ENCODE data around the gene FAM3A.

The FAM3A gene

DNA sequence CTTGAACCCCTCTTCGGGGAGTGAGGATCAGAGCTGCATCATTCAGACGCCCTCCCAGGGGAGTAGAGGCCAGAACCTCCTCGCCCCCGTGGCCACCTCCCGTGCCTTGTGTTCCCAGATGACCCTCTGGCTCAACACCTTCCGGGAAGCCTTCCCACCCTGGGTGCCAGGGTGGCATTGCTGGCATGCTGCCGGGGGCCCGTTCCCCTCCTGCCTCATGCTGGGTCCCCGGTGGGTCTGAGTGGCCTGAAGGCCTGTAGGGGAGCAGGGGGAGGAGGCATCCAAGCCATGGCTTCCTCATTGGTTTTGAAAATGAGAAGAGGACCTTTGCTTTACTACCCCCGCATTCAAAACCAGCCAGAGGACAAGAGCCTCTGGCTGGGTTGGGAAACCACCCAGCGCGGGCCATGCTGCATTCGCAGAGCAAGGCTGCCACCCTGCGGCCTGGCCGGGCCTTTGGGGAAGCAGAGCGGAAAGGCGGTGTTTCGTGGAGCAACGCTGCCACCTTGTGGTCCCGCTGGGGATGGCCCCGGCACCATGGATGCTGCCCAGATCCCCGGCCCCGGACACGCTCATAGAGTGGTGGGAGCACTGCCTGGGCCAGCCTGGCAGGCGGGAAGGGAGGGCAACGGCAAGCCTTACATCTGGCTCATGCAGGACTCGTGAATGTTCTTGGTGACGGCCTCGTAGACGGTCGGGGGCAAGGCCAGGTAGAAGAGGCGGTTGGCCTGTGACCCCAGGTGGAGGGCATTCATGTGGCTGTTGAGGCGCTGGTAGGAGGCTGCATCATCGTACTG lies 18.7 kb upstream of the FAM3A start:
- no peak overlapping the region for H3K4me3 ChIP-seq (ENCODE audit: insufficient read depth, low read depth, low read length)
- WGBS, 2 experiments, result 43 to 44% methylated on average over 33 to 34 of the region's 34 CpGs

DNA sequence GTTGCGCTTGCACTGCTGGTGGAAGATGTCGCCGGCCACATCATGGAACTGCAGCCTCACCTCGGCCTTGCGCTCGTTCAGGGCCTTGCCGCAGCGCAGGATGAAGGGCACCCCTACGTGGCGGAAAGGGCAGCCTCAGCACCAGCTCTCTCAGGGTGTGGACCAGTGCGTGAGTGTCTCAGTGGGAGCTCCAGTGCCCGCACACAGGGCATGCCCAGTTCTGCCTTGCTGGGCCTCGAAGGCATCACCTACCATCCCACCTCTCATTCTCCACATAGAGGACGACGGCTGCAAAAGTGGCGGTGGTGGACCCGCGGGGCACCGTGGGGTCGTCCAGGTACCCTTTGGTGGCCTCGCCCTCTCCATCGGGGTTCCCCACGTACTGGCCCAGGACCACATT lies 16.7 kb upstream of the FAM3A start:
- no peak overlapping the region for H3K27ac ChIP-seq (ENCODE audit: insufficient read depth, low read depth, low read length, poor library complexity, severe bottlenecking)
- H3K36me3 ChIP-seq (ENCODE audit: control insufficient read depth, insufficient read depth, low read length), result peaks cover 8% of the 10 kb centered on the region
- 96 to 97% methylated on average over 23 of the region's 23 CpGs for WGBS, 2 experiments
- H3K4me3 ChIP-seq (ENCODE audit: insufficient read depth, low read depth, low read length), result no peak overlapping the region
- H3K9me3 ChIP-seq (ENCODE audit: control insufficient read depth, low read length), result no peaks in the 10 kb centered on the region
- no peaks in the 10 kb centered on the region for H3K27me3 ChIP-seq (ENCODE audit: control insufficient read depth, insufficient read depth, low read length, poor library complexity, severe bottlenecking)
- H3K4me1 ChIP-seq (ENCODE audit: control insufficient read depth, insufficient read depth, low read length), result no peaks in the 10 kb centered on the region

More for the DNA sequence above, 18.7 kb upstream of the FAM3A start:
- no peaks in the 10 kb centered on the region for H3K27me3 ChIP-seq (ENCODE audit: control insufficient read depth, insufficient read depth, low read length, poor library complexity, severe bottlenecking)
- H3K9me3 ChIP-seq (ENCODE audit: control insufficient read depth, low read length), result no peaks in the 10 kb centered on the region
- peaks cover 8% of the 10 kb centered on the region for H3K36me3 ChIP-seq (ENCODE audit: control insufficient read depth, insufficient read depth, low read length)
- H3K27ac ChIP-seq (ENCODE audit: insufficient read depth, low read depth, low read length, poor library complexity, severe bottlenecking), result no peak overlapping the region
- H3K4me1 ChIP-seq (ENCODE audit: control insufficient read depth, insufficient read depth, low read length), result no peaks in the 10 kb centered on the region

- Histone ChIP-seq H3K27ac (ENCODE audit: insufficient read depth, low read depth, low read length, poor library complexity, severe bottlenecking) (no peak overlapping the region), H3K4me3 (ENCODE audit: insufficient read depth, low read depth, low read length) (no peak overlapping the region), H3K36me3 (ENCODE audit: control insufficient read depth, insufficient read depth, low read length) (peaks cover 8% of the 10 kb centered on the region), H3K9me3 (ENCODE audit: control insufficient read depth, low read length) (no peaks in the 10 kb centered on the region), H3K4me1 (ENCODE audit: control insufficient read depth, insufficient read depth, low read length) (no peaks in the 10 kb centered on the region), H3K27me3 (ENCODE audit: control insufficient read depth, insufficient read depth, low read length, poor library complexity, severe bottlenecking) (no peaks in the 10 kb centered on the region)
- 78 to 79% methylated on average over 16 of the region's 16 CpGs for WGBS, 2 experiments
Measured at GRCh38 chrX:154531626-154532025, 15.6 kb upstream of the FAM3A start.

DNA sequence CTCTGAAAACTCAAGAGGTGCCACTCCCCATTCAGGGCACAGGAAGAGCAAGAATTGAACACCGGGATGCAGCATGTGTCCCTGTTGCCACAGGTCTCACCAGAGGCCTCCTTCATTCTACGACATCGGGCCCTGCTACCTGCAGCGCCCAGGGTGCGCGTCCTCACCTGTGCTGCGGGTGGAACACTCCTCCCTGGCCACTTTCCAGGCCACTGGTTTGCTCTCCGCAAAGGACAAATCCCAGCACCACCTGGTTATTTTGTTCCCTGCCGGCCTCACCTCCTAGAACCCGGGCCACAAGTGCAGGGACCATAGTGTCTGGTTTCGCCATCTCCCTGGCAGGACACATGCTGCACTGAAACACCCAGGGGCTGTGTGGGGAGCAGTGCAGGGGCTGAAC lies 14.3 kb upstream of the FAM3A start:
- 92 to 95% methylated on average over 11 of the region's 11 CpGs for WGBS, 2 experiments
- Histone ChIP-seq H3K9me3 (ENCODE audit: control insufficient read depth, low read length) (no peaks in the 10 kb centered on the region), H3K27me3 (ENCODE audit: control insufficient read depth, insufficient read depth, low read length, poor library complexity, severe bottlenecking) (no peaks in the 10 kb centered on the region), H3K27ac (ENCODE audit: insufficient read depth, low read depth, low read length, poor library complexity, severe bottlenecking) (no peak overlapping the region), H3K4me3 (ENCODE audit: insufficient read depth, low read depth, low read length) (no peak overlapping the region), H3K4me1 (ENCODE audit: control insufficient read depth, insufficient read depth, low read length) (no peaks in the 10 kb centered on the region), H3K36me3 (ENCODE audit: control insufficient read depth, insufficient read depth, low read length) (peaks cover 8% of the 10 kb centered on the region)

DNA sequence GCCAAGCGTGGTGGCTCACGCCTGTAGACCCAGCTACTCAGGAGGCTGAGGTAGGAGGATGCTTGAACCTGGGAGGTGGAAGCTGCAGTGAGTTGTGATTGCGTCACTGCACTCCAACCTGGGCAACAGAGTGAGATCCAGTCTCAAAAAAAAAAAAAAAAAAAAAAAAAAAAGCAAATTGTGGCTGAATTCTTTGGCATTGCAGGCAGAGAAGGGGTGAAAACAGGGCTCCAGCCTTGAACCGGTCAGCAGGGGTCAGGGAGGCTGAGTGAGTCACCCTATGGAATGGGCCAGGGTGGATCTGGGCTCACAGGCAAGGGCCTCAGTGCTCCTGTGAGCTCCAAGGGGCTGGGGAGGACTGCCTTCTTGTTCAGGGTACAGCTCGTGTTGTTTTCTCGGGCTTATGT lies 13.2 kb upstream of the FAM3A start:
- Histone ChIP-seq H3K27me3 (ENCODE audit: control insufficient read depth, insufficient read depth, low read length, poor library complexity, severe bottlenecking) (no peaks in the 10 kb centered on the region), H3K4me3 (ENCODE audit: insufficient read depth, low read depth, low read length) (no peak overlapping the region), H3K4me1 (ENCODE audit: control insufficient read depth, insufficient read depth, low read length) (no peaks in the 10 kb centered on the region), H3K9me3 (ENCODE audit: control insufficient read depth, low read length) (no peaks in the 10 kb centered on the region), H3K36me3 (ENCODE audit: control insufficient read depth, insufficient read depth, low read length) (peaks cover 8% of the 10 kb centered on the region), H3K27ac (ENCODE audit: insufficient read depth, low read depth, low read length, poor library complexity, severe bottlenecking) (no peak overlapping the region)
- WGBS, 2 experiments, result 94 to 96% methylated on average over 6 of the region's 6 CpGs

DNA sequence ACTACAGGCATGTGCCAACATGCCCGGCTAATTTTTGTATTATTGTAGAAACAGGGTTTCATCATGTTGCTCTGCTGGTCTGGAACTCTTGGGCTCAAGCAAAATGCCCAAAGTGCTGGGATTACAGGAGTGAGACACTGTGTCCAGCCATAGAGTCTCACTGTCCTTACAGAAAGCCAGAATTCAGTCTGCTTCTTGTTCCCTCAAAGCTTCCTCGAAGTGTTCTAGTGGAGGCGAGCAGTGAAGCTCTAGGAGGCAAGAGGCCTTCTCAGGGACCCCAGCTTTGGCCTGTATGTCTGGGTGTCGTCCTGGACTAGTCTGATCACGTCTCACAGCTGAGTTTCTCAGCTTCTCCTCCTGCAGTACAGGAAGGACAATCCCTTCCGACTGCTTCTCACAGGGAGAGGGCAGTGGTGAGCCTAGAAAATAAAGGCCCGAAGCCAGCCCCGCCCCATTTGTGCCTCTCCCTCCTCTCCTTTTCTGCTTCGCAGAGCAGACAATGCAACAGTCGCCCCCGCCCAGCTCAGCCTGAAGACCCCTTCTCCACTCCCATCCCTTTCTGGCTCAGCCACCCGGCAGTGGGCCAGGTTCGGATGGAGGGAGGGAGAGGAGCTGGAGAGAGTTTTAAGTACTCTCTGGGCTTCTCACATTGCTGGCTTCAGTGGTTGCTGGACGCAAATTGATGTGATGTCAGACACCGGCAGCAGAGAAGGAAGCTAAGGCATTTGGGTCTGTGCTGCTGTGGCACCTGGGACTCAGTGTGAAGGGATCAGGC lies 11.1 kb upstream of the FAM3A start:
- peak overlapping the region; percentile 8 for H3K27ac ChIP-seq (ENCODE audit: insufficient read depth, low read depth, low read length, poor library complexity, severe bottlenecking)
- no peaks in the 10 kb centered on the region for H3K27me3 ChIP-seq (ENCODE audit: control insufficient read depth, insufficient read depth, low read length, poor library complexity, severe bottlenecking)
- no peak overlapping the region for H3K4me3 ChIP-seq (ENCODE audit: insufficient read depth, low read depth, low read length)
- 11 to 14% methylated on average over 11 to 15 of the region's 15 CpGs for WGBS, 2 experiments
- H3K9me3 ChIP-seq (ENCODE audit: control insufficient read depth, low read length), result no peaks in the 10 kb centered on the region
- H3K4me1 ChIP-seq (ENCODE audit: control insufficient read depth, insufficient read depth, low read length), result no peaks in the 10 kb centered on the region
- no peaks in the 10 kb centered on the region for H3K36me3 ChIP-seq (ENCODE audit: control insufficient read depth, insufficient read depth, low read length)

DNA sequence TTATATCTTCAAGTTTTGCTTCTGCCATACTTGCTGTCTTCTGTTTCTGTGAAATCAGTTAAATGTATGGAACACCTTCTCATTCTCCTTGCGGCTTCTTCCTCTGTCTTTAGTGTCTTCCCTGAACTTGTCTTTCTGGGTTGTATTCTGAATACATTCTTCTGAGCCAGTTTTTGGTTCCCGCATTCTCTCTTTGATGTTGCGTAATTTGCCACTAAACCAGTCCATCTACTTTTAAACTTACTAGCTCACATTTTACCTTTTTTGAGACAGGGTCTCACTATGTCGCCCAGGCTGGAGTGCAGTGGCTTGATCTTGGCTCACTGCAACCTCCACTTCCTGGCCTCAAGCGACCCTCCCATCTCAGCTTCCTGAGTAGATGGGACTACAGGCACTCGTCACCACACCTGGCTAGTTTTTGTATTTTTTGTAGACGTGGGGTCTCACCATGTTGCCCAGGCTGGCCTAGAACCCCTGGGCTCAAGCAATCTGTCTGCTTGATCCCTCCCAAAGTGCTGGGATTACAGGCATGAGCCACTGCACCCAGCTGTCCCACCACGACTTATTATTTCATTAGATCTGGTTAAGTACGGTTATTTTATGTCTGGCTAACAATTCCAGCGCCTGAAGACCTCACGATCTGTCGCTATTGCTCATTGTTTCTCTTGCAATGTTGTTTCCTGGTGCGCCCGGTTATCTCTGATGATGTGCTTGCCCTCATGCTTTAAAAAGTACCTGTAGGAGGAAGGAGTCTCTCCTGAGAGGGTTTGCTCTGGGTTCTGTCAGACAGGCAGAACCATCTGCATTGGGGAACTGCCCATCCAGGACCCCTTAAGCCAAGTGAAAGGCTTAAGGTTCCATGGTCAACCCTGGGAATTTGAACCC lies 9.8 kb upstream of the FAM3A start:
- Histone ChIP-seq H3K4me1 (ENCODE audit: control insufficient read depth, insufficient read depth, low read length) (no peaks in the 10 kb centered on the region), H3K9me3 (ENCODE audit: control insufficient read depth, low read length) (no peaks in the 10 kb centered on the region), H3K27me3 (ENCODE audit: control insufficient read depth, insufficient read depth, low read length, poor library complexity, severe bottlenecking) (no peaks in the 10 kb centered on the region), H3K4me3 (ENCODE audit: insufficient read depth, low read depth, low read length) (no peak overlapping the region), H3K36me3 (ENCODE audit: control insufficient read depth, insufficient read depth, low read length) (no peaks in the 10 kb centered on the region), H3K27ac (ENCODE audit: insufficient read depth, low read depth, low read length, poor library complexity, severe bottlenecking) (no peak overlapping the region)
- WGBS, 2 experiments, result 87 to 93% methylated on average over 14 of the region's 14 CpGs

DNA sequence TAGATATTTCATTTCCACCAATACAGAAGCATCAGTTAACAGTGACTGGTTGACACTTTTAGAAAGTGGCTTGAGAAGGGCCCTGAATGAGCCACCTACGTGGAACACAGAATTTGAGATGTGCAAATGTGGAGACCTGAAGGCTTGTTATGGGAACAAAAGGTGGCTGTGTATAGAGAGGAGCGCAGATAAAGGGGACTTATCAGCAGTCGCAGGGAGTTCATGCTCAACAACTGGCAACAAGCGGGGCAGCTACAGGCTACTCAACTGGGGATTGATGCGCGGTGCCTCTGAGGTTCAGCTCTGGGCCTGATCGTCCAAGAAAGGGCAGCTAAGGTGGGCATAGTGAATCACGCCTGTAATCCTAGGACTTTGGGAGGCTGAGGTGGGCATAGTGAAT lies 3.4 kb upstream of the FAM3A start:
- no peaks in the 10 kb centered on the region for H3K27me3 ChIP-seq (ENCODE audit: control insufficient read depth, insufficient read depth, low read length, poor library complexity, severe bottlenecking)
- no peaks in the 10 kb centered on the region for H3K36me3 ChIP-seq (ENCODE audit: control insufficient read depth, insufficient read depth, low read length)
- WGBS, 2 experiments, result 93 to 95% methylated on average over 8 of the region's 8 CpGs
- peaks cover 10% of the 10 kb centered on the region for H3K4me1 ChIP-seq (ENCODE audit: control insufficient read depth, insufficient read depth, low read length)
- no peak overlapping the region for H3K4me3 ChIP-seq (ENCODE audit: insufficient read depth, low read depth, low read length)
- no peaks in the 10 kb centered on the region for H3K9me3 ChIP-seq (ENCODE audit: control insufficient read depth, low read length)
- H3K27ac ChIP-seq (ENCODE audit: insufficient read depth, low read depth, low read length, poor library complexity, severe bottlenecking), result no peak overlapping the region

DNA sequence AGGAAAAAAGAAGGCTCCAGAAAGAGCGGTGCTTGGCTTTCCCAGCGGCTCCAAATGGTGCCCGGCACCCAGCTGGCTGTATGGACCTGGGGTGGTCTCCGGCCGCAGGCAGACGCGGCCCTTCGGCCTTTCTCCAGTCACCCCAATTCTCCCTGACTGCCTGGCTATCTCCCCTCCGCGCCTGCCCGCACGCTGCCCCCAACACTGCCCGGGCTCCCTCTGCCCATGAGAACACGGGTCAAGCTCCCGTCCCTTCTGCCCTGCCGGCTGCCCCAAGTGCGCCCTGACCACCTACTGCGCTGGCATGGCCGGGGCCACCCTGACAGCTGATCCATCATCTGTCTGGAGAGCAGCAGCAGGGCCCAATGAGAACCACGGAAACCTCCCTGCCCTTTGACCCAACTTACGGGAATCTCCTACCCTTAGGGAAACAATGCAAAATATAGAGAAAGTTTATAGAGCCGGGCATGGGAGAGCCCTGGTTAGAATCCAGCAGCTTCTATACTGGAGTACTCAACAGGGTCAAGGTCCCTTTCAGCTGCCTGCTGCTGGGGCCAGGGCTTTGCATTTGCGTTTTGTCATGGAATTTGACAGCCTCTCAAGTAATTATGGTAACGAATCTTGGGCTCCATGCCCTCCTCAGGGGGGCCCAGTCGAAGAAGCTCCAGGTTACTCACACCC lies 1.2 kb upstream of the FAM3A start:
- Histone ChIP-seq H3K4me3 (ENCODE audit: insufficient read depth, low read depth, low read length) (peak overlapping the region; percentile 60), H3K36me3 (ENCODE audit: control insufficient read depth, insufficient read depth, low read length) (no peaks in the 10 kb centered on the region), H3K27me3 (ENCODE audit: control insufficient read depth, insufficient read depth, low read length, poor library complexity, severe bottlenecking) (no peaks in the 10 kb centered on the region), H3K27ac (ENCODE audit: insufficient read depth, low read depth, low read length, poor library complexity, severe bottlenecking) (peak overlapping the region; percentile 76), H3K4me1 (ENCODE audit: control insufficient read depth, insufficient read depth, low read length) (peaks cover 10% of the 10 kb centered on the region), H3K9me3 (ENCODE audit: control insufficient read depth, low read length) (no peaks in the 10 kb centered on the region)
- 6 to 8% methylated on average over 24 to 25 of the region's 25 CpGs for WGBS, 2 experiments
